ENCODE results near the gene BABAM2.

GRCh38 chr2:28002181-28002580 lies 111.7 kb downstream of the BABAM2 start:
- TF ChIP-seq EZH2 (IDR thresholded peaks at IDR 0.05; ENCODE audit: insufficient read depth, poor library complexity, severe bottlenecking) (no peak), EZH2phosphoT487 (IDR thresholded peaks at IDR 0.05; ENCODE audit: insufficient read depth, low read depth) (no peak)
